Fibroblast of skin of left quadriceps (primary cell): Measurements from ENCODE around the gene ZNF738.

Source experiments
- DNase-seq, 2 experiments: peaks; one replicate each; pipeline ENCODE4 v3.0.0-alpha.2; 2013; ENCODE audit warnings: low read depth in 2 of 2

The ZNF738 gene

DNA sequence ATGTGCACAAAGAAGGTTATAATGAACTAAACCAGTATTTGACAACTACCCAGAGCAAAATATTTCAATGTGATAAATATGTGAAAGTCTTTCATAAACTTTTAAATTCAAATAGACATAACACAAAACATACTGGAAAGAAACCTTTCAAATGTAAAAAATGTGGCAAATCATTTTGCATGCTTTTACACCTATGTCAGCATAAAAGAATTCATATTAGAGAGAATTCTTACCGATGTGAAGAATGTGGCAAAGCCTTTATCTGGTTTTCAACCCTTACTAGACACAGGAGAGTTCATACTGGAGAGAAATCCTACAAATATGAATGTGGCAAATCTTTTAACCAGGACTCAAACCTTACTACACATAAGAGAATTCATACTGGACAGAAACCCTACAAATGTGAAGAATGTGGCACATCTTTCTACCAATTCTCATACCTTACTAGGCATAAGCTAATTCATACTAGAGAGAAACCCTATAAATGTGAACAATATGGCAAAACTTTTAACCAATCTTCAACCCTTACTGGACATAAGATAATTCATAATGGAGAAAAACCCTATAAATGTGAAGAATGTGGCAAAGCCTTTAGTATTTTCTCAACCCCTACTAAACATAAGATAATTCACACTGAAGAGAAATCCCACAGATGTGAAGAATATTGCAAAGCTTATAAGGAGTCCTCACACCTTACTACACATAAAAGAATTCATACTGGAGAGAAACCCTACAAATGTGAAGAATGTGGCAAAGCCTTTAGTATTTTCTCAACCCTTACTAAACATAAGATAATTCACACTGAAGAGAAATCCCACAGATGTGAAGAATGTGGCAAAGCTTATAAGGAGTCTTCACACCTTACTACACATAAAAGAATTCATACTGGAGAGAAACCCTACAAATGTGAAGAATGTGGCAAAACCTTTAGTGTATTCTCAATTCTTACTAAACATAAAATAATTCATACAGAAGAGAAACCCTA, 64.5 kb downstream of the ZNF738 start:
- no peak for DNase-seq
